ENCODE data around the gene ZNF106. TPM values are rescaled to one million over a fixed set of nuclear protein-coding genes. Genes with fewer than 3 reads are reported as not detected.

The ZNF106 gene
- total and polyA plus RNA-seq, 2 experiments from 2014 or later = 30.1 to 44.5 TPM

DNA sequence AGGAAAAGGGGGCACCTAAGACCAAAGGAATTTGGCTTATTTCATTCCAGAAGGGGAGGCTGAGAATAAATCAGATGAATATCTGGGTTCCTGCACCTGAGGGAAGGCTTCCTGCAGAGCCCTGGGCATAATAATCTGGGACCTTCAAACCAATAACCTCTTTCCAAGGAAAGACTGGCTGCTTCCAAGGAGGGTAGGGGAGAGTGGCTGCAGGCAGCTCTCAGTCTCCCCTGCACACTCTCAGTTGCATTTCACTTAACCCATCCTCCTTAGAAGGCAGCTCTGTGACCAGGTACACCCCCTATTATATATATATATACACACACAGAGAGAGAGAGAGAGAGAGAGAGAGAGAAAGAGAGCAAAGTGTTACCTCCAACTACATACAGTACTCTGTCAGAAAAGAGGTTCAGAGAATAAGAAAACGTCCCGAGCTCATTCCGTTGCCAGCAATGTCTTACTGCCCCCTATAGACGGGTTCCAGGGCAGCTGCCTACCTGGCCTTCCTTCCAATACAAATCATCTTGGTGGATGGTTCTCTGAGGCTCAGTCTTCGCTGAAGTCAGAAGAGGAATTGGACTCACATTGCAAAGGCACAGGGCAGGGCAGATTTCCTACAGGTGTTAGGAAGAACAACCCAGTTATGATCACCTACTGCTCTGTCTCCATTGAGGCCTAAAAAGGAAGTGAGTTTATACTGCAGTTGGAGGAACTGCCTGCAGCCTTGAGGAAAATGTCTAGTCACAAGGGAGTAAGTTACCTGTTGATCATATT lies 105.5 kb downstream of the ZNF106 start:
- TF ChIP-seq EZH2phosphoT487 (IDR thresholded peaks at IDR 0.05; ENCODE audit: low read depth, severe bottlenecking, unreplicated experiment) (no peak), EZH2 (IDR thresholded peaks at IDR 0.05; ENCODE audit: borderline replicate concordance) (no peak), CTCF (IDR thresholded peaks at IDR 0.05; ENCODE audit: poor library complexity) (peak; percentile 76)
- H3K4me2 ChIP-seq = no peak overlapping the region
- no peaks in the 10 kb centered on the region for H3K36me3 ChIP-seq (replicated peaks; ENCODE audit: insufficient read depth, low read depth)
- no peaks in the 10 kb centered on the region for H3K4me1 ChIP-seq (ENCODE audit: insufficient read depth)
- 21% methylated on average over 5 of the region's 5 CpGs for WGBS (ENCODE audit: low lambda C conversion rate, missing lambda C conversion rate)
- no peaks in the 10 kb centered on the region for H3K79me2 ChIP-seq
- no peaks in the 10 kb centered on the region for H3K27me3 ChIP-seq
- H3K9me3 ChIP-seq (ENCODE audit: low read depth) = no peaks in the 10 kb centered on the region
- no peak overlapping the region for H3K4me3 ChIP-seq
- H3K27ac ChIP-seq = peak overlapping the region; percentile 35
- no peak overlapping the region for H2AFZ ChIP-seq
- peak; percentile 81 for DNase-seq (ENCODE audit: low spot score)
- H3K9me2 ChIP-seq (replicated peaks; ENCODE audit: insufficient read depth) = no peaks in the 10 kb centered on the region
- H4K20me1 ChIP-seq (ENCODE audit: insufficient read depth, poor library complexity, severe bottlenecking) = no peaks in the 10 kb centered on the region

DNA sequence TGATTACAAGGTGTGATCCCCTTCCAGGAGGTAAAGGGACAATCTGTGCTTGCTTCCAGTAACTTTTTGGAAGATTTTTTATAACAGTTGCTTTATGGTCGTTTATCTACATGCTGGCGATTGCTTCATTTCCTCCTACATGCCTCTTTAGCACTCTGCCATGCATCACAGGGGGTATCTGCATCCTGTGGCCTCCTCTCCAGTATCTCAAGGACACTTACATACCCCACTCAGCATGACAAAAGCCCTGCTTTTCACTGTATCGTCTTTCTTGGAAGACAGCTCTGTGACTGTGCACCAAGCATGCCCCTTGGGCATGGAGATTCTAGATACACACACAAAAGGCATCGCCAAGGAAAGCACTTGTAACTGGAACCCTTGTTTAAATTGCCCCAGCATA lies 106.3 kb downstream of the ZNF106 start:
- no peaks in the 10 kb centered on the region for H3K4me1 ChIP-seq (ENCODE audit: insufficient read depth)
- H3K4me3 ChIP-seq = no peak overlapping the region
- no peak for TF ChIP-seq EZH2phosphoT487 (IDR thresholded peaks at IDR 0.05; ENCODE audit: low read depth, severe bottlenecking, unreplicated experiment)
- no peak for TF ChIP-seq CTCF (IDR thresholded peaks at IDR 0.05; ENCODE audit: poor library complexity)
- TF ChIP-seq EZH2 (IDR thresholded peaks at IDR 0.05; ENCODE audit: borderline replicate concordance) = no peak
- H2AFZ ChIP-seq = no peak overlapping the region
- H4K20me1 ChIP-seq (ENCODE audit: insufficient read depth, poor library complexity, severe bottlenecking) = no peaks in the 10 kb centered on the region
- no peak for DNase-seq (ENCODE audit: low spot score)
- H3K27ac ChIP-seq = no peak overlapping the region
- no peak overlapping the region for H3K4me2 ChIP-seq
- no peaks in the 10 kb centered on the region for H3K79me2 ChIP-seq
- H3K9me3 ChIP-seq (ENCODE audit: low read depth) = no peaks in the 10 kb centered on the region
- no peaks in the 10 kb centered on the region for H3K36me3 ChIP-seq (replicated peaks; ENCODE audit: insufficient read depth, low read depth)
- WGBS (ENCODE audit: low lambda C conversion rate, missing lambda C conversion rate) = 57% methylated on average over 4 of the region's 4 CpGs
- H3K27me3 ChIP-seq = no peaks in the 10 kb centered on the region
- no peaks in the 10 kb centered on the region for H3K9me2 ChIP-seq (replicated peaks; ENCODE audit: insufficient read depth)

GRCh38 chr15:42378011-42378410 lies 112.9 kb downstream of the ZNF106 start:
- H3K4me2 ChIP-seq = no peak overlapping the region
- H2AFZ ChIP-seq = no peak overlapping the region
- no peak overlapping the region for H3K27ac ChIP-seq
- 78% methylated on average over 8 of the region's 8 CpGs for WGBS (ENCODE audit: low lambda C conversion rate, missing lambda C conversion rate)
- H3K9me3 ChIP-seq (ENCODE audit: low read depth) = no peaks in the 10 kb centered on the region
- H4K20me1 ChIP-seq (ENCODE audit: insufficient read depth, poor library complexity, severe bottlenecking) = no peaks in the 10 kb centered on the region
- no peak for DNase-seq (ENCODE audit: low spot score)
- H3K9me2 ChIP-seq (replicated peaks; ENCODE audit: insufficient read depth) = no peaks in the 10 kb centered on the region
- no peaks in the 10 kb centered on the region for H3K27me3 ChIP-seq
- H3K36me3 ChIP-seq (replicated peaks; ENCODE audit: insufficient read depth, low read depth) = no peaks in the 10 kb centered on the region
- no peaks in the 10 kb centered on the region for H3K79me2 ChIP-seq
- H3K4me1 ChIP-seq (ENCODE audit: insufficient read depth) = no peaks in the 10 kb centered on the region
- TF ChIP-seq EZH2phosphoT487 (IDR thresholded peaks at IDR 0.05; ENCODE audit: low read depth, severe bottlenecking, unreplicated experiment) = no peak
- TF ChIP-seq CTCF (IDR thresholded peaks at IDR 0.05; ENCODE audit: poor library complexity) = no peak
- TF ChIP-seq EZH2 (IDR thresholded peaks at IDR 0.05; ENCODE audit: borderline replicate concordance) = no peak
- no peak overlapping the region for H3K4me3 ChIP-seq

Measured in hepatocyte (in vitro differentiated cells).